Hypothalamus (tissue), 51 donors: Measurements from ENCODE around the gene NUP153.
"Not testable (repeated sequence)": the region's sequence is repeated elsewhere in the genome, so short reads cannot be mapped to it uniquely, and the experiment has no call there.

Source experiments
- DNase-seq, 51 donors: peaks; one replicate each; lab custom pipeline; 2025; lab: John Stamatoyannopoulos, UW

NUP153 gene

DNA sequence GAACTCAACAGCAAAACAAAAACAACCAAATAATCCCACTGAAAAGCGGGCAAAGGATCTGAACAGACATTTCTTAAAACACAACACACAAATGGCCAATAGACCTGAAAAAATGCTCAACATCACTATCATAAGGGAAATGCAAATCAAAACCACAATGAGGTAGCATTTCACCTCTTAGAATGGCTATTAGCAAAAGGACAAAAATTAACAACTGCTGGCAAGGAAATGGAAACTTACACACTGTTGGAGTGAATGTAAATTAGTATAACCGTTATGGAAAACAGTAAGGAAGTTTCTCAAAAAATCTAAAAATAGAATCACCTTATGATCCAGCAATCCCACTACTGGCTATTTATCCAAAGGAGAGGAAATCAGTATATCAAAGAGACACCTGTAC lies 85.7 kb downstream of the NUP153 start:
- no peak for DNase-seq

- no peak for DNase-seq
Observed at GRCh38 chr6:17615794-17616193, 90.9 kb downstream of the NUP153 start.

DNA sequence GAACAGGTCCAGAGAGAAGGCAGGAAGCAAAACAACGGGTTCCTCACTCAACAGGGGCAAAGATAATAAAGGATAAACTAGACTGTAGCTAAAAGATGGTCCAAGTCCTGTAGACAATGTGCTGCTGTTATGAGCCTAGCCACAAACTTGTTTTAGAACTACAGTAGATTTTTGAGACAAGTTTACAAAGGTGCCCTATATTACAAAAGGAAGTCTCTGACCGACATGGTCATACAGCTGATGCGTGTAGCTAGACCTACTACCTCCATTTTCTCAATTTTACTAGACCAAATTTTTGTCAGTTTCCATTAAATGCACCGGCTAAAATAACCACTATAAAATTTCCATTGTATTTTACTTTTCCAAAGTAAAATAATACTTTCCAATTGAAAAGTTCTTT lies 94.7 kb downstream of the NUP153 start:
- no peak for DNase-seq

DNA sequence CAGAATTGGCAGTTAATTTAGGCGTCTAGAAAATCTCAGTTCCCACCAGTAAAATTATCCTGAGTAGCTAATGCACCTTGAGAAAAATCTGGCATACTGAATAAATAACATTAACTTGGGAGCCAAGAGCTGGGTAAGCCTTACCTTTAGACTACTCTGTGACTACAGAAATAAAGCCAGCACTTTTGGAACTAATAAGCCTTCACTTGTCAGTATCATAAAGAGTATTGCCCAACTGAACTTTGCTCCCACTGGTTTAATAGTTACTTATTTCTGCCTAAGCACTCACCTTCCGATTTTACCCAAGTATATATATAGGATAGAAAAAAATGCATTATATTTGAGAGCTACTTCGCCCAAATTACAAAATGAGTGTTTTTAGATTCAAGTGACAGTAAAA lies 95.9 kb downstream of the NUP153 start:
- DNase-seq, result no peak

- no peak for DNase-seq
Observed at GRCh38 chr6:17606606-17607005, 100.1 kb downstream of the NUP153 start.

- no peak for DNase-seq
Observed at GRCh38 chr6:17602888-17603287, 103.8 kb downstream of the NUP153 start.

GRCh38 chr6:17601386-17601703 lies 105.4 kb downstream of the NUP153 start:
- DNase-seq, result no peak

GRCh38 chr6:17600527-17601385 lies 106.0 kb downstream of the NUP153 start:
- peak in 39 of 51 donors; percentile 12 to 75 (median 47) for DNase-seq

DNA sequence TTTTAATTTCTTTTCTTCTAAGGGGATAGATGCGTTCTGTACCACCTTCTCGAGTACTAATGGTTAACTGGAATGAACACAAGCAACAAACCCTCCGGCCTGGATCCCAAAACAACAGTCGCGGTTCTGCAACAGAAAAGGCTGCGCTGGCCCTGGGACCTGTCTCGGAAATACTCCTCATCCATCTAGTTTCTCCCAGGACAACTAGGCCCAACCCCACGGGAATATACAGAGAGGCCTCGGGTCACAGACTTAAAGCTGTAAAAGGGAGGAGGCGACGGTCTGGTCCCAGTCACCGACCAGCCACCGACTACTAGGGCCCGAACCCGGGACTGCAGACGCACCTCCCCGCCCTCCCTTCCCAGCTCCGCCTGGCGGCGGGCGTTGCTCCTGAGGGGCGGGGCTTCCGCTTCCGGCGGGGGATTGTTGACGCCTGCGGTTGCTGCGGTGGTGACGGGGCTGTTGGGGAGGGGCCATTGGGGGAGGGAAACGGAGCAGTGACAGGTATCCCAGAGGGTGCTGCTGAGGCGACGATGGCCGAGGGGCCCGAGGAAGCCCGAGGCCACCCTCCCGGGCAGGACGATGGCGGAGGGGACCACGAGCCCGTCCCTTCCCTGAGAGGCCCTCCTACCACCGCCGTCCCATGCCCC lies 106.7 kb downstream of the NUP153 start, which contains the start of gene FAM8A1:
FAM8A1 (plus strand) TSS at position 426 of the 650 bp plus-strand sequence; CDS start at position 534, 108 bp downstream.
- DNase-seq, result peak; percentile 61 to 98 (median 93)

DNA sequence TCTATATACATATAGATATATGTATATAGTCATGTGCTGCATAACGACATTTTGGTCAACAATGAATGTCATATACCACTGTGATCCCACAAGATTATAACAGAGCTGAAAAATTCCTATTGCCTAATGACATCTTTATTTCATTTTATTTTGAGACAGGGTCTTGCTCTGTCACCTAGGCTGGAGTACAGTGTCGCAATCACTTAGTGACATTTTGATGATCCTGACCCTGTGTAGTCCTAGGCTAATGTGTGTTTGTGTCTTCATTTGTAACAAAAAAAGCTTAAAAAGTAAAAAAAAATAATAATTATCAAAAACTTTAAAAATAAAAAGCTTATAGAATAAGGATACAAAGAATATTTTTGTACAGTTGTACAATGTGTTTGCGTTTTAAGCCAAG lies 110.6 kb downstream of the NUP153 start:
- no peak for DNase-seq

DNA sequence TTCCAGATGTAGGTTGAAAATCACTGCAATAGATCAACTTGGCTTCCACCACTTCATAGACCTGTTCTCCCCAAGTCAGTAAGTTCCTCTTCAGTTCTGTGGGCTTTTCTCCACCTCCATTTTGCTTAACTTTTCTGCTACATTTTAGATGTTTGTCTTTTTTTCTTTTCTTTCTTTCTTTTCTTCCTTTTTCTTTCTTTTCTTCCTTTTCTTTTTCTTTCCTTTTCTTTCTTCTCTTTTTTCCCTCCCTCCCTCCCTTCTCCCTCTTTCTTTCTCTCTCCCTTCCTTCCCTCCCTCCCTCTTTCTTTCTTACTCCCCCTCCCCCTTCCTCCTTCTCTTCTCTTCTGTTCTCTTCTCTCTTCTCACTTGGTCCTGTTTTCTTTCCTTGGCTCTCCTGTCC lies 113.5 kb downstream of the NUP153 start:
- no peak for DNase-seq

GRCh38 chr6:17591287-17591686 lies 115.4 kb downstream of the NUP153 start:
- no peak for DNase-seq

- DNase-seq, result no peak
Observed at GRCh38 chr6:17589406-17590096, 117.2 kb downstream of the NUP153 start.

- no peak for DNase-seq
Observed at GRCh38 chr6:17588011-17588410, 118.7 kb downstream of the NUP153 start.

DNA sequence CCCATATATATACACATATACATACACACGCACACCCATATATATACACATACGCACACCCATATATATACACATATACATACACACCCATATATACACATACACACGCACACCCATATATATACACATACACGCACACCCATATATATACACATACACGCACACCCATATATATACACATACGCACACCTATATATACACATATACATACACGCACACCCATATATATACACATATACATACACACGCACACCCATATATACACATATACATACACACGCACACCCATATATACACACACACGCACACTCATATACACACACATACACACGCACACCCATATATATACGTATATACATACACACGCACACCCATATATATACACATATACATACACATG lies 120.1 kb downstream of the NUP153 start:
- not testable (repeated sequence) for DNase-seq

GRCh38 chr6:17585766-17586490 lies 120.8 kb downstream of the NUP153 start:
- no peak for DNase-seq

GRCh38 chr6:17584241-17584803 lies 122.4 kb downstream of the NUP153 start:
- DNase-seq, result peak in 18 of 51 donors; percentile 2 to 86 (median 12)

- DNase-seq, result no peak
Observed at GRCh38 chr6:17583811-17584210, 122.9 kb downstream of the NUP153 start.

DNA sequence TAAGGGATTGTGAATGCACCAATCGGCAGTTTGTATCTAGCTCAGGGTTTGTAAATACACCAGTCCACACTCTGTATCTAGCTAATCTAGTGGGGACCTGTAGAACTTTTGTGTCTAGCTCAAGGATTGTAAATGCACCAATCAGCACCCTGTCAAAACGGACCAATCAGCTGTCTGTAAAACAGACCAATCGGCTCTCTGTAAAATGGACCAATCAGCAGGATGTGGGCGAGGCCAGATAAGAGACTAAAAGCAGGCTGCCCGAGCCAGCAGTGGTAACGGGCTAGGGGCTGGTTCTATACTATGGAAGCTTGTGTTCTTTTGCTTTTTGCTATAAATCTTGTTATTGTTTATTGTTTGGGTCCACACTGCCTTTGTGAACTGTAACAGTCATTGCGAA lies 125.4 kb downstream of the NUP153 start:
- DNase-seq, result not testable (repeated sequence)

DNA sequence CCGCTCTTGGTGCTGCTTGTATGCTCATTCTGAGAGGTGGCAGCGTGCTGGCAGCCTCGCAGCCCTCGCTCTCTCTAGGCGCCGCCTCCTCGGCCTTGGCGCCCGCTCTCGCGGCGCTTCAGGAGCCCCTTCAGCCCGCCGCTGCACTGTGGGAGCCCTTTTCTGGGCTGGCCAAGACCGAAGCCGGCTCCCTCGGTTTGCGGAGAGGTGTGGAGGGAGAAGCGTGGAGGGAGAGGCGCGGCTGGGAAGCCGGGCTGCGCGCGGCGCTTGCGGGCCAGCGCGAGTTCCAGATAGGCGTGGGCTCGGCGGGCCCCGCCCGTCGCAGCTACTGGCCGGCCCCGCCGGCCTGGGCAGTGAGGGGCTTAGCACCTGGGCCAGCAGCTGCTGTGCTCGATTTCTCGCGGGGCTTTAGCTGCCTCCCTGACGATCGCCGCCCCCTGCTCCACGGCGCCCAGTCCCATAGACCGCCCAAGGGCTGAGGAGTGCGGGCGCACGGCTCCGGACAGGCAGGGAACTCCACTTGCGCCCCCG lies 126.1 kb downstream of the NUP153 start:
- DNase-seq, result peak in 21 of 51 donors; percentile 3 to 53 (median 20)
